NCI-H2107 treated with DMSO at 0.1 percent for 48 hours (cell line): ENCODE measurements around the gene NDST3.

Source experiments
- DNase-seq: peaks from one replicate; lab custom pipeline; 2025; ENCODE audit not compliant: unreplicated experiment; lab: John Stamatoyannopoulos, UW

The NDST3 gene

GRCh38 chr4:118076958-118077766, 42.9 kb downstream of the NDST3 start:
- DNase-seq: peak; percentile 0

DNA sequence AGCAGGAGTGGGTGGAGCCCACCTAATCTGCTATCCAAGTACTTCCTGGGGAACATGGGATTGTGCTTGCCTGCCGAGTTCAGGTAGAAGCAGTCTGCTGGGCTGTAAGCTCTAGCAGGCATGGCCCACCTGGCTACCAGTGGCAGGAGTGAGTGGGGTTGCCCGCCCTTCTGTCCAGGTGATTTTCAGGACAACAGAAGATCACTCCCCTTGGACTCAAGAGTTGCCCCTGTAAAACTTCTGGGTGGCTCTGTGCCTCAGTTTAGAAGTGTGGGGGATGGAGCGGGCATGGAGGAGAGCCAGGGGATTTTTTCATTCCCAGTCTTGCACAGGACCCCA, 43.5 kb downstream of the NDST3 start:
- DNase-seq: no peak

- no peak for DNase-seq
Measured at GRCh38 chr4:118081434-118081833, 47.1 kb downstream of the NDST3 start.

DNA sequence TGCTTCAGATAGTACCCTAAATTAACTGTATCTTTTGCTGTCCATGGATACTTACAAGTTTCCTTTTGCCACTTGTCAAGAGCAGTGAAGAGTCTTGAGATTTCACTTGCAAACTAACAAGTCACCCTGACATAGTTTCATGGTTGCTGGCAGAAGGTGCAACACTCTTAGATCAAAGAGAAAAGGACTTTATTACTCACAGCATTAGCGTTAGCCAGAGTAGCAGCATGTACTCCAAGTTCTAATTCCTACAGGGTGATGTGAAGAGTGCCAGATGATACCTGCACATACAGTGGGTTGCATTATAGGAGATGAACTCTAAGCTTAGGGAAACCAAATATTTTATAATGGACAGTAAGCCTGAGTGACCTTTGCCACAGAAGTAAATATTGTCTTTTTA, 47.9 kb downstream of the NDST3 start:
- DNase-seq: no peak

GRCh38 chr4:118085700-118086099, 51.4 kb downstream of the NDST3 start:
- no peak for DNase-seq

DNA sequence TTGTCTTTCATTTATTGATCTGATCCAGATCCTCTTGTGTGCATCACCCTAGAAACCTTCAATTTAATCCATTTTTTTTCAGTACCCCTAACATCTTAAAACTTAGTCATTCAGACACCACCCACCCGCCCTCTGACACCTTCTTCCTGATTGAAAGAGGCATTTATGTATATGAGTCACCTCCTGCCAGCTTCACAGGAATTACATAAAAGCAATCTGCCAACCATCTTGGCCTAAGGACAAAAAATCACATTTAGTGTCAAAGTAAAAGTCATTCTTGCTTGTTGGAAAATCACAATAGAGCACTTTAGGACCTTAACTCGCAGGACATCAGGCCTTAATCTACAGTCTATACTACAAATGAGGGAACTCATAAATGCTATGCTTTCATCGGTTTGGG, 52.1 kb downstream of the NDST3 start:
- DNase-seq: no peak

- no peak for DNase-seq
Measured at GRCh38 chr4:118087366-118087765, 53.1 kb downstream of the NDST3 start.

DNA sequence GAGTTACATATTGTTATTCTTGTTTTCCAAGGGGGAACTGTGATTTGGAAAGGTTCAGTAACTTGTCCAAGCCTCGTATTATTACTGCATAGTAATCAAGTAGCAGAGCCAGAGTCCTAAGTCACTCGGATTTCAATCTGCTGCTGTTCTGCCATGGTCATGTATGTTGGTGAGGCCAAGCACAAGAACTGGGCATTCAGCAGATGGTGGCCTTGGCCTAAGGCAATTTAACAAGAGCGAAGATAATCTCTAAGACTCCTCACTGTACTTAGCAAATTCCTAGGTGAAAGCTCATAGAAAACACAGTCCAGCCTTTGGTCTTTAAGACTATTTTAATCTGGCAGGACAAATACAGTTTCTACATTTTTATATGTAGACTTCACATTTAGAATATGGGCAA, 64.8 kb downstream of the NDST3 start:
- DNase-seq: no peak

DNA sequence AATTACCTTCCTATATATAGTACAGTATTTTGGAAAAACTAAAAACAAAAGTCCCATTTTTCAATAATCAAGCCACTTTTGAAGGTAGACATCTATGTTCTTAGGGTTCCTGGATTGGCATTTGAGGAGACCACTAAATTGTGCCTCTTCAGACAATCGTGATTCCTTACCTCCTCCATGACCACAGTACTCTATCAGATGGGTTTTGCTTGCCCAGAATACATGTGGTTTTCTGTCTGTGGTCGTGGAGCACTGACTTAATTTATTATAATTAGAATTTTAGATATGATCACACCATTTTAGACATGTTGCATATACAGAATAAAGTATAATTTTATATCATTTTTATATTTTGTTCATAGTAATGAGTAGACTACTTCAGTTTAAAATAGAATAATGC, 67.9 kb downstream of the NDST3 start:
- no peak for DNase-seq

GRCh38 chr4:118112117-118113046, 78.1 kb downstream of the NDST3 start:
- DNase-seq: no peak

DNA sequence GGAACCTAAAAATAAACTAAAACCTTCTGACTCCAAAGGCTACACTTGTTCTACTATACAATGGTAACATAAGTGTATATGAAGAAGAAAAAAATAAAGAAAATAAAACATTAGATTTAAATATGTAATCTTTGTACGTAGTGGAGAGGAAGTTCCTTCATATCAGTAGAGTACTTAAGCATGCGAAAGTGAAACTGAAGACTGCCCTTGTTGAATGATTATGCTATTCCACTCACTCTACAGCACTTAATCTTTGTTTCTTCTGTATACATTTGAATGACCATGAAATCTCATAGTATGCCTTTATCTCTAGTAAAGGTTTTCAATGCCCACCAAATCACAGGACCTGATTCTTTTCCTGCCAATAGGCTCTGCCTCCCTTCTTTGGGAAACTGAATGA, 78.9 kb downstream of the NDST3 start:
- no peak for DNase-seq

DNA sequence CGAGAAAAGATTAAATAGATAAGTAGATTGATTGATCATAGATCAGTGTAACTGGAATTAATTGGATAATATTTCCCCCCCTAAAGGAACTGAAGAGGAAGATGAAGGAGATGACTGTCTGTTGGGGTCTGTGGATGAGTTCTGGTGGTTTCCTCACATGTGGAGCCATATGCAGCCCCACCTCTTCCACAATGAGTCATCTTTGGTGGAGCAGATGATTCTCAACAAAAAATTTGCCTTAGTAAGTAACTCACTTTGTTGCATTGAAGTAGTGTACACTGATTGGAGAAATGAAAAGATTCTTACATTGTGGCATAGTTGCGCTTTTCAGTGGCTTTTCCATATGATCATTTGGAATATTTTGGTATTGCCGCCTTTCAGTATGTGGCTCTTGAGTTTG, 80.4 kb downstream of the NDST3 start:
- DNase-seq: no peak

GRCh38 chr4:118120120-118120760, 86.0 kb downstream of the NDST3 start:
- no peak for DNase-seq

DNA sequence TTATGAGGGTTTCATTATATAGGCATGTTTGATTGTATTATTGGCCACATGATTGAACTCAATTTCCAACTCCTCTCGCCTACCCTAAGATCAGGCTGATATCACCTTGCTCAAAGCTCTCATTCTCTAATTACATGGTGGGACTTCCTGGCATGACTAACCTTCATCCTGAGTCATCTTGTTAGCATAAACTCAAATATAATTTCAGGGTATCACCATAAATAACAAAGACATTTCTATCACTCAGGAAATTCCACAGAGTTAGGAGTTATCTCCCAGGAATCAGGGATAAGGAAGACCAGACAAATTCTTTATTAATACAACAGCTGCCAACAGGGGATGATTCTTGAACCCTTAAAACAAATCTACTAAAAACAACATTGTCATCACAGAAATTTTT, 90.7 kb downstream of the NDST3 start:
- DNase-seq: no peak

- DNase-seq: no peak
Measured at GRCh38 chr4:118139241-118139640, 105.0 kb downstream of the NDST3 start.

DNA sequence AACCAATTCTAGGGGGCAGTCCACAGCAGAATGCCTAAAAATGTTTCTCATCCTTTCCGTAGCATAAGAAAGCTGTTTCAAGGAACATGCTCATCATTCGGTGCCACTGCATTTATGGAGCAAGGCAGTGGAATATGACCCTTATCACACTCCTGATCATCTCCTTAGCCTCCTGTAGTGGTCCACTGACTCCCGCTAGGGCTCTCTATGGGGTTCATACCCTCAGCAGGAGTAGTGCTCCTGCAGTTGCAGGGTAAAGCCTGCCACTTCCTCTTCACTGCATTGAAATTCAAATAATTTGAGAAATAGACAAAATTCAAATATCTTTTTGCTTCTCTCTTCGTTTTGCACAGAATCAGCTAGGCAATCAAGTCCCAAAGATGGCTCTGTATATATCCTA, 107.0 kb downstream of the NDST3 start:
- no peak for DNase-seq

GRCh38 chr4:118154649-118155048, 120.4 kb downstream of the NDST3 start:
- DNase-seq: no peak

DNA sequence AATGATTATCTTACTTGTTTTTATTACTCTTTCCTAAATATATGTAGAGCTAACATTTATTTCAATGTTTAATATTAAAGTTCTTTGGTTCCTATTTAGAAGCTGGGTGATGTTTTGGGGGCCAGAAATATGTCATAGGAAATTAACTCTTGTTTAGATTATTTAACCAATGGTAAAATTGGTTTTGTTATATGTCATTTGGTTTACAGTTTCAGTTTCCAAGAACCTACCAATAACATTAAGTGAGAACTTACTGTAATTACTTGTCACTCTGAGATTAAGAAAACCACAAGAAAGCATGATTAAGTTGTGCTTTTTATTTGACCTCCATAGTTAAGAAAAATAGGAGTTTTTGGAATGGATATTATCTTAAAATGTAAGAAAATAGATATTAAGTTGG, 121.2 kb downstream of the NDST3 start:
- no peak for DNase-seq

DNA sequence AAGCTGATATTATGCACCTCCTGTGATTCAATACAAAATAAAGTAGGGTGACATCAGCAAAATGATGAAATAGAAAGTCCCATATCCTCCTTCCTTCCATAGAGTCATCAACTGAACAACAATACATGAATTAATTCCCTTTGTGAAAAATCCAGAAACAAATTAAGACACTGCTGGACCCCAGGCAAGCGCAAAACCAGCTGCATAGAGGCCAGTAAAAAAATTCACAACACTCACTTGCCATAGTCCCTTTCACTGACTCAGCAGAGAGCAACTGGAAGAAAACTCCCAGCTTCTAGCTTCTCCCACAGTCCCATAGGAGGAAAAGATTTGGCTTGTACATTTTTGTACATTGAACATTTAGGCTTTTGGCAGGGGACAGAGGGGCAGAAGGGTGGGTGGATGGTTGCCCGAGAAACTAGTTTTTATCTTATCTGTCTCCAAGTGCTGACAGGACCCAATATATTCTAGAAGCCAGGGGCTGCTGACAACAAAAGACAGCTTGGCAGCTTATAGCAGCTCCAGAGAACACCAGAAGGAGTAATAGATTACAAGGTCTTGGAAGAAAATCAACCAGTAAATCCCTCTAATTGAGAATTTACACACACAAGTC, 124.6 kb downstream of the NDST3 start:
- DNase-seq: no peak

GRCh38 chr4:118167306-118167705, 133.0 kb downstream of the NDST3 start:
- no peak for DNase-seq

DNA sequence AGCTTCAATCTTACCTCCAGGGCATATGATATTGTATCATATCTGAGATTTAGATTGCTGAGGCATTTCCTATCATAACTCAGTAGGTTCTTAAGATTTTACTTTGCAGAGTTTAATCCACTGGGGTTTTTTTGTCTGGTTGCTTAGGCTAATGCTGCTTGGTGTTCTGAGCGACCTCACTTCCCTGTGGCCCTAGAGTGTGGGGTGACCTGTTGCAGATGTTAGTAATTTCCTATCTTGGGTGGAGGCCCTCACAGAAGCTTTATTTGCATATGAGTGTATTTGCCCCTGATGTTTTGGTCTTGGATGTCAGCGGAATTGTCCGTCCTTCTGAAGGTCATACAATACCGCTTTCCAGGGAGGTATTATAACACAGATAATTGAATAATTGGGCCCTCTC, 137.1 kb downstream of the NDST3 start:
- no peak for DNase-seq
